COLO829 (cell line): ENCODE measurements around the gene EML1.

Experiments
- DNase-seq: peaks from one replicate; pipeline ENCODE4 v3.0.0; 2012; ENCODE audit warnings: low spot score

Gene EML1

GRCh38 chr14:99779751-99780150 is 13.5 kb upstream of the EML1 start:
- DNase-seq = no peak

- no peak for DNase-seq
Observed at GRCh38 chr14:99780690-99781089, 12.5 kb upstream of the EML1 start.

GRCh38 chr14:99781091-99781490 is 12.1 kb upstream of the EML1 start:
- DNase-seq = no peak

- DNase-seq = no peak
Observed at GRCh38 chr14:99781853-99782610, 11.2 kb upstream of the EML1 start.

GRCh38 chr14:99784508-99784907 is 8.7 kb upstream of the EML1 start:
- no peak for DNase-seq

- no peak for DNase-seq
Observed at GRCh38 chr14:99785426-99785825, 7.8 kb upstream of the EML1 start.

- DNase-seq = no peak
Observed at GRCh38 chr14:99786511-99786989, 6.7 kb upstream of the EML1 start.

GRCh38 chr14:99788713-99789112 is 4.5 kb upstream of the EML1 start:
- no peak for DNase-seq

- no peak for DNase-seq
Observed at GRCh38 chr14:99789581-99789980, 3.6 kb upstream of the EML1 start.

GRCh38 chr14:99790201-99790977 is 2.8 kb upstream of the EML1 start:
- DNase-seq = no peak

- no peak for DNase-seq
Observed at GRCh38 chr14:99790978-99791376, 2.2 kb upstream of the EML1 start.

GRCh38 chr14:99791476-99792209 is 1.6 kb upstream of the EML1 start:
- DNase-seq = no peak

- DNase-seq = no peak
Observed at GRCh38 chr14:99792210-99792535, 1.0 kb upstream of the EML1 start.

- DNase-seq = no peak
Observed at GRCh38 chr14:99792551-99793212, 531 bp upstream of the EML1 start.

GRCh38 chr14:99794151-99794780 is 1.1 kb downstream of the EML1 start:
- DNase-seq = no peak

GRCh38 chr14:99795046-99795445 is 1.8 kb downstream of the EML1 start:
- no peak for DNase-seq

- DNase-seq = no peak
Observed at GRCh38 chr14:99797231-99797630, 4.0 kb downstream of the EML1 start.

GRCh38 chr14:99800781-99801180 is 7.6 kb downstream of the EML1 start:
- DNase-seq = no peak

- DNase-seq = no peak
Observed at GRCh38 chr14:99802301-99803105, 9.3 kb downstream of the EML1 start.

- DNase-seq = no peak
Observed at GRCh38 chr14:99803106-99803775, 10.0 kb downstream of the EML1 start.
